VCaP (cell line): Measurements from ENCODE around the gene SIN3A.

Experiments
- H3K27ac ChIP-seq: fragments of 450-650 bp; 2 replicates; pipeline ENCODE4 v1.5.1; 2017
- TF ChIP-seq, protein P1 (sequence below): fragments of 450-650 bp; conservative IDR thresholded peaks from 2 replicates; pipeline ENCODE4 v1.5.1; 2017; ENCODE audit warnings: mild to moderate bottlenecking, moderate library complexity

Gene SIN3A

DNA sequence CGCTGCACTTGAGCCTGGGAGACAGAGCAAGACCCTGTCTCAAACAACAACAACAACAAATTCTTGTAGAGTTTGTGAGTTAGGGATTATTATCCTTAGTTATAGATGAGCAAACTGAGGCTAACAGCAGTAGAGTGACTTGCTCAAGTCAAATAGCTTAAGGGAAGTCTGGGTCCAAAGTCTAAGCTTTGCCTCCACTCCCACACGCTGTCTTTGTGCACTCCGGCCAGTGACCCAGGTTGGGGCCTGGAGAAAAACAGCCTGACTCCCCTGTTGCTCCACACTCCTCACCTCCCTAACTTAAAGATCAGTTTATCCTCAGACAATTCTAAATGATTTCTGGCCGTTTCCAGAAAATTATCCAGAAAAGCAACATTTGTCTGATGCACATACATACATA lies 9.2 kb upstream of the SIN3A start:
- TF ChIP-seq, protein P1, sequence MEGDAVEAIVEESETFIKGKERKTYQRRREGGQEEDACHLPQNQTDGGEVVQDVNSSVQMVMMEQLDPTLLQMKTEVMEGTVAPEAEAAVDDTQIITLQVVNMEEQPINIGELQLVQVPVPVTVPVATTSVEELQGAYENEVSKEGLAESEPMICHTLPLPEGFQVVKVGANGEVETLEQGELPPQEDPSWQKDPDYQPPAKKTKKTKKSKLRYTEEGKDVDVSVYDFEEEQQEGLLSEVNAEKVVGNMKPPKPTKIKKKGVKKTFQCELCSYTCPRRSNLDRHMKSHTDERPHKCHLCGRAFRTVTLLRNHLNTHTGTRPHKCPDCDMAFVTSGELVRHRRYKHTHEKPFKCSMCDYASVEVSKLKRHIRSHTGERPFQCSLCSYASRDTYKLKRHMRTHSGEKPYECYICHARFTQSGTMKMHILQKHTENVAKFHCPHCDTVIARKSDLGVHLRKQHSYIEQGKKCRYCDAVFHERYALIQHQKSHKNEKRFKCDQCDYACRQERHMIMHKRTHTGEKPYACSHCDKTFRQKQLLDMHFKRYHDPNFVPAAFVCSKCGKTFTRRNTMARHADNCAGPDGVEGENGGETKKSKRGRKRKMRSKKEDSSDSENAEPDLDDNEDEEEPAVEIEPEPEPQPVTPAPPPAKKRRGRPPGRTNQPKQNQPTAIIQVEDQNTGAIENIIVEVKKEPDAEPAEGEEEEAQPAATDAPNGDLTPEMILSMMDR = no peak
- peak overlapping the region; percentile 6; the same call in 1 of the 2 replicates for H3K27ac ChIP-seq

DNA sequence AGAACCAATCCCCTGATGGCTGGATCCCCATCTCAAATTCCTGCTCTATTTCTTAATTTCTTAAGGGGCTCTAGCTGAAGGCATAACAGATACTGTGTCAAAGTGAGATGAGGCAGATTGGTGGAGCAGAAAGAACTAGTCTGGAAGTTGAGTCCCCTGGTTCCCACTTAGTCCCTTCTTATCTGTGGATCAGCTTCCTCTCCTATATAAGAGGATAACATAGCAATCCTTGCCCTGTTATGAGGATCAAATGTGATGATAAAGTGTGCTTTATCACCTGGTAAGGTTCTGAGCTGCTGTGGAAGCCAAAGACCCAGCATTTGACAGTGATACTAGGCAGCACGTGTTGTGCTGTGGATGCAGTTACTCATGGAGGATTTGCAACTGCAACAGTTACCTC lies 8.1 kb upstream of the SIN3A start:
- H3K27ac ChIP-seq = peak overlapping the region; percentile 6; the same call in 1 of the 2 replicates
- TF ChIP-seq, protein P1 = no peak

DNA sequence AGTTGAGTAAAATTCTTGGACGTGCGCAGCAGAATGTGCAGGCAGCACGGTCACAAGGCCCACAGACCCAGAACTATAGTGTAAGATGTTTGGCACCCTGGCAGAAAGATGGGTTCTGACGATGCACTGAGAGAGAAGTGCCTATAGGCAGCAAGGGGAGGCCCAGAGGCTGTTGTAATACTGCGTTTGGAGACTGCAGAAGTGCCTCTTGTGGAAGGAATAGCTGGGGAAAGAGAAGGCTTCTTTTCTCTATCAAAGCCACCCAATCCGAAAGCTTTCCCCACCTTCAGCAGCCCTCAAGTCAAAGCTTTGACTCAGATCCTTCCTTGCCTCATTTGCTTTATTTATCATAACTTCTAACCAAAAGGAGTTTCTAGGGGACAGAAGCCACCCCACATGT lies 5.2 kb upstream of the SIN3A start:
- TF ChIP-seq, protein P1 = no peak
- H3K27ac ChIP-seq = peak overlapping the region; percentile 99

DNA sequence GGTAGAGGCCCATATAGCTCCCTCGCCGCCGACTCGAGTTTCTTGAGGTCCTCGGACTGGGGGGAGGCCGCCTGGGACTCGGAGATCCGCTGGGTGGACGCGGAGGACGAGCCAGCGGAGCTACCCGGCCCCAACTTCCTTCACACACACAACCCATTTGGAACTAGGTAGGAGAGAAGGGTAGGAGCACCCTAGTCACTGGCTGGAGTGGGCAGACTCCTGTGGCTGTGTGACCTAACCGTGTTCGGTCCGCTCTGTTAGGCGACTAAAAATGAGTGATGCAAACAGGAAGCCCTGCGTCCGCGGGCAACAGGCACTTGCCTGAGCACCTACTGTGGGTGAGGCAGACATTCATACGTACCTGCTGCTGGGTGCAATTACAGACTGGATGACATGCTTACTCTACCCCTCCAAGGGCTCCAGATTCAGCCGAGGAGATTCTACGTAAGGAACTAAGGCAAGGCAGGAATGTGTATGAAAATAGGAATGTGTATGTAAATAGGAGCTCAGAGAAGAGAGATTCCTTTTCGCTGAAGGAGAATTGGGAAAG lies 4.6 kb upstream of the SIN3A start:
- TF ChIP-seq, protein P1 = no peak
- H3K27ac ChIP-seq = peak overlapping the region; percentile 99

DNA sequence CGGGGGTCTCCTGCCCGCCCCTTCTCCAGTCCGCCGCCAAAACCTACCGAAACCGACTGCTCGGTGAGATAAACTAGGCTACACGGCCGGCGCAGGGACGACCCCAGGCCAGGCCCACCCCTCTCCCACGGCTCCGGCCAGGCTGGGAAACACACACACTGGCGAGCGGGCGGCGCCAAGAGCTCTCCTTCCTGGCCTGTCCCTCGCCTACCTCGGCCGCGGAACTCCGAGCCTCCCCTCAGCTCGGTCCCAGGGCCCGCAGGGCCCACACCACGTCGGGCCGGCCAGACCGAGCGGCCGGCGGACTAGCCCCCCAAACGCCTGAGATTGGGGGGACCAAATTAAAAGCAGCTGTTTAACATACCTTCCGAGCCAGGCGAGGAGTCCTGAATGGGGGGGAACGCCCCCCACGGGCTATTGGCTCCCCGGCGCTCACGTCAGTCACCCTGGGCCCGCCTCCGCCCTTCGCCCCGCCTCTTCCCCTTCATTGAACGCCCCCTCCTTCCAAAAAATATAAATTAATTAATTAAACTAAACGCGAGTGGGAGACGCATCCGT lies 4.0 kb upstream of the SIN3A start:
- TF ChIP-seq, protein P1 = no peak
- peak overlapping the region; percentile 99 for H3K27ac ChIP-seq

DNA sequence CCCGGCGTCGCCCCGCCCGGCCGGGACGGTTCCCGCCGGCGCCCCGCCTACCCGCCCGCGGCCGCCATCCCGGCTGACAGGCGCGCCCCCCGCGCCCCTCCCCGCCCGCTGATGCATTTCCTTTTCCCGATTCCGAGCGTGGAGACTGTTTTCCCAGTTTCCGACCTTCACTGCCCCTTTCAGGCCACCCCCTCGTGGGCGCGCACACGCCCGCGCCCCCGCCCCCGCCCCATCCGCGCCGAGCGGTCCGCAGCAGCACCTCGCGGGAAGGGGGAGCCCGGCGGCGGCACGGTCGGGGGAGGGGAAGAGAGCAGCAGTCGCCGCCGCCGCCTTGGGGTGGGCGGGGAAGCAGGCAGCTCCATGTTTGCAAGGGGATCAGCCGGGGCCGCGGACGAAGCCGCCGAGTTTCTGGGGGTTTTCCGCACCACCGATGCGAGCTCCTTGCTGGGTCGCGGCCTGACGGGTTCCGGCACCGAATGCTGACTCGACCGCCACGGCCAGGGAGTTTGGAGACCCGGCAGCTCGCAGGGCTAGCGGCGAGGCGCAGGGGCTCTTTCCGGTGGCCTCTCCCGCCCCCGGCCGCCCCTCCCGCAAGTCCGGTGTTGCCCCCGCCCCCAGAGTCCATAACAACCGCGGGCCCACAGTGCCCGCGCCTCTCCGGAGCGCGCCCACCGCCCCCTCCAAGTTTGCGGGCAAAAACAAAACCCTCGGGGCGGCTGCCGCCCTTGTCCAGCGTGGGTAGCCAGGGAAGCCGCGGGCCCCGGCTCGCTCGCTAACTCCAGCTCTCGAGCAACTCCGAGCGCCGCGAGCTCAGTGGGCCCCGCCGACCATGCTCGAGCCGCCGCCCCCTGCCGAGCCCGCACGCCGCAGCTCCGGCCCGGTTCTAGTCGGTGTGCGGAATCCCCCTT lies 3.2 kb upstream of the SIN3A start:
- H3K27ac ChIP-seq = peak overlapping the region; percentile 99
- TF ChIP-seq, protein P1 = no peak

DNA sequence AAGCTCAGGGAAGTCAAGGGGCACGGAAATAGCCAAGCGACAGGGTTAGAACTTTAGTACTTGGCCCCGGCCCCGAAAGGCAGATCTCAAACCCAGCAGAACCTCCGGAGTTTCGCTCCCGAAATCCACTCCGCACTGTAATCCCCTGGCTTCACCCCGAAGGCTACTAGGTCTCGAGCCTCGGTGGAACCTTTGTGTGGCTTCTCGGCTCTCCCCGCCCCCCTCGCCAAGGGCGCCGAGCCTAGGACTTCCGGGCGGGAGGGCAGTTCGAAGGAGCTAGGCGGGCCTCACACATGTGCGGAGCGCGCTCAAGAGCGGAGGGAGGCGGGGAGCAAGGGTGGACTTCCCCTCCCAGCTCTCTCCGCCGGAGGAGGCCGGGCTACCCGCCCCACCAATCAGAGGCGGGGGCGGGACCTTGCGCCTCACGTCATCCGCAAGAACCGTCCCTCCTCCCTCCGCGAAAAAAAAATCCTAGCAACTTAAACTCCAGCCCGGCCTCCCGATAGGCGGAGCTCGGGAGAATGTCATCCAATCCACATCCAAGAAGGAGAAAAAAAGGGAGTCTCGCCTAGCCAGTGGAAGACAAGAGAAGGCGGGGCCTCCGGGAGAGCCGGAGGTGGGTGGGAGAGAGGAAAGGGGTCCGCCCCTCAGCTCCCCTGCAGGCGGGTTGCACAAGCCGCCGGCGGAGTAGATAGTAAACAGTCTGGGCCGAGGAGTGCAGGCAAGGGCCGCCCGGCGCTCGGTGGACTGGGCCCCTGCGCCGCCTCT lies 2.4 kb upstream of the SIN3A start:
- TF ChIP-seq, protein P1 = no peak
- peak overlapping the region; percentile 99 for H3K27ac ChIP-seq
